GM12865 (cell line): ENCODE results near the gene WWP2.
"Not testable (repeated sequence)": the region's sequence is repeated elsewhere in the genome, so short reads cannot be mapped to it uniquely, and the experiment has no call there.

Experiments
- DNase-seq: peaks from one replicate; pipeline ENCODE4 v3.0.0; 2010; ENCODE audit warnings: low read depth
- H3K4me3 ChIP-seq: 2 replicates; pipeline ENCODE4 v1.5.1; 2011; ENCODE audit warnings: mild to moderate bottlenecking, low read depth, low read length, control low read depth
- TF ChIP-seq, protein P1 (sequence below): IDR thresholded peaks from 2 replicates; pipeline ENCODE4 v1.5.1; 2011; ENCODE audit warnings: low read length, control low read depth, low read depth, inconsistent platforms; ENCODE audit not compliant: insufficient read depth; ENCODE audit errors: missing control alignments

The WWP2 gene

GRCh38 chr16:69779724-69780123 lies 17.6 kb downstream of the WWP2 start:
- H3K4me3 ChIP-seq, result no peak overlapping the region
- TF ChIP-seq, protein P1, sequence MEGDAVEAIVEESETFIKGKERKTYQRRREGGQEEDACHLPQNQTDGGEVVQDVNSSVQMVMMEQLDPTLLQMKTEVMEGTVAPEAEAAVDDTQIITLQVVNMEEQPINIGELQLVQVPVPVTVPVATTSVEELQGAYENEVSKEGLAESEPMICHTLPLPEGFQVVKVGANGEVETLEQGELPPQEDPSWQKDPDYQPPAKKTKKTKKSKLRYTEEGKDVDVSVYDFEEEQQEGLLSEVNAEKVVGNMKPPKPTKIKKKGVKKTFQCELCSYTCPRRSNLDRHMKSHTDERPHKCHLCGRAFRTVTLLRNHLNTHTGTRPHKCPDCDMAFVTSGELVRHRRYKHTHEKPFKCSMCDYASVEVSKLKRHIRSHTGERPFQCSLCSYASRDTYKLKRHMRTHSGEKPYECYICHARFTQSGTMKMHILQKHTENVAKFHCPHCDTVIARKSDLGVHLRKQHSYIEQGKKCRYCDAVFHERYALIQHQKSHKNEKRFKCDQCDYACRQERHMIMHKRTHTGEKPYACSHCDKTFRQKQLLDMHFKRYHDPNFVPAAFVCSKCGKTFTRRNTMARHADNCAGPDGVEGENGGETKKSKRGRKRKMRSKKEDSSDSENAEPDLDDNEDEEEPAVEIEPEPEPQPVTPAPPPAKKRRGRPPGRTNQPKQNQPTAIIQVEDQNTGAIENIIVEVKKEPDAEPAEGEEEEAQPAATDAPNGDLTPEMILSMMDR, result no peak
- DNase-seq, result no peak

GRCh38 chr16:69781118-69781517 lies 19.0 kb downstream of the WWP2 start:
- H3K4me3 ChIP-seq, result no peak overlapping the region
- DNase-seq, result no peak
- TF ChIP-seq, protein P1, result no peak

- no peak for DNase-seq
- no peak overlapping the region for H3K4me3 ChIP-seq
- TF ChIP-seq, protein P1, result no peak
Measured at GRCh38 chr16:69784586-69784985, 22.5 kb downstream of the WWP2 start.

- TF ChIP-seq, protein P1, result no peak
Measured at GRCh38 chr16:69787883-69788282, 25.8 kb downstream of the WWP2 start.

GRCh38 chr16:69791391-69791847 lies 29.3 kb downstream of the WWP2 start:
- DNase-seq, H3K4me3 ChIP-seq: not testable (repeated sequence)

More at GRCh38 chr16:69787883-69788282, 25.8 kb downstream of the WWP2 start:
- H3K4me3 ChIP-seq, result no peak overlapping the region
- no peak for DNase-seq

- H3K4me3 ChIP-seq, result no peak overlapping the region
- DNase-seq, result no peak
- TF ChIP-seq, protein P1, result no peak
Measured at GRCh38 chr16:69793526-69793925, 31.4 kb downstream of the WWP2 start.

DNA sequence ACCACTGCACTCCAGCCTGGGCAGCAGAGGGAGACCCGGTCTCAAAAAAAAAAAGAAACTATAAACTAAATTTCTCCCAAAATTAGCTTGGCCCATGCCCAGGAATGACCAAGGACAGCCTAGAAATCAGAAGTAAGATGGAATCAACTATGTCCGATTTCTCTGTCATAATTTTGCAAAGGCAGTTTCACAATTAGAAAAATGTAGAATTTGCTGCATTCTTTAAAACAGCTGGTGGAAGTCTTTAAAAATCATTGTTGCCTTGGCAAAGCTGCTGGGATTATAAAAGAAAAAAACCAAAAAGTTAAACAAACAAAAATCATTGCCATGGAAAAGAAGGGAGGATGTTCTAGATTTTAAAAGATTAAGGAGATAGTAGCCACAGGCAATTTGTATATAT lies 32.4 kb downstream of the WWP2 start:
- no peak for DNase-seq
- TF ChIP-seq, protein P1, result no peak
- no peak overlapping the region for H3K4me3 ChIP-seq
